Esophagus (tissue), 2 donors: ENCODE results near the gene OPN1LW. TPM values are rescaled to one million over a fixed set of nuclear protein-coding genes. Genes with fewer than 3 reads are reported as not detected.
"Not testable (repeated sequence)": the region's sequence is repeated elsewhere in the genome, so short reads cannot be mapped to it uniquely, and the experiment has no call there.

ENCODE experiments used
- H3K27ac ChIP-seq, 2 donors: one replicate each; pipeline ENCODE4 v1.5.1; 2013; ENCODE audit warnings: low read depth in 2 of 2, mild to moderate bottlenecking in 2 of 2, inconsistent platforms in 1 of 2, low read length in 1 of 2, moderate library complexity in 1 of 2
- H3K27me3 ChIP-seq, 2 donors: one replicate each; pipeline ENCODE4 v1.6.1; 2013; ENCODE audit warnings: low read length in 2 of 2, control low read depth in 1 of 2, mild to moderate bottlenecking in 1 of 2; ENCODE audit not compliant: insufficient read depth in 2 of 2, control insufficient read depth in 1 of 2
- H3K36me3 ChIP-seq, 2 donors: one replicate each; pipeline ENCODE4 v1.6.1; 2013; ENCODE audit warnings: low read length in 1 of 2; ENCODE audit not compliant: control insufficient read depth in 2 of 2, insufficient read depth in 2 of 2
- H3K4me1 ChIP-seq, 2 donors: one replicate each; pipeline ENCODE4 v1.6.1; 2013; ENCODE audit warnings: low read length in 1 of 2; ENCODE audit not compliant: control insufficient read depth in 2 of 2, insufficient read depth in 2 of 2
- H3K4me3 ChIP-seq, 2 donors: one replicate each; pipeline ENCODE4 v1.5.1; 2013; ENCODE audit warnings: low read length in 2 of 2, mild to moderate bottlenecking in 2 of 2, low read depth in 1 of 2, moderate library complexity in 1 of 2
- H3K9me3 ChIP-seq, 2 donors: one replicate each; pipeline ENCODE4 v1.6.1; 2013; ENCODE audit warnings: mild to moderate bottlenecking in 2 of 2, low read depth in 1 of 2, low read length in 1 of 2, moderate library complexity in 1 of 2; ENCODE audit not compliant: control insufficient read depth in 2 of 2, insufficient read depth in 1 of 2
- WGBS, 2 donors: extraction: QIAGEN DNeasy Blood & Tissue Kit; methylation state at CpG; one replicate each; pipeline ENCODE4 v1.1.7; 2013; 5-methylcytosine and 5-hydroxymethylcytosine counted together
- polyA plus RNA-seq, 2 donors: library from polyadenylated mRNA; stranded (reverse); fragments of 200-250 nt; gene quantifications; one replicate each; pipeline ENCODE4 v1.2.3, GENCODE V29; 2013
- donor health status: healthy with polysubstance abuse.
- donor health status: Bipolar disorder and iron deficiency.

OPN1LW gene
- polyA plus RNA-seq, 2 donors, result not detected

GRCh38 chrX:154192846-154193245, 48.8 kb downstream of the OPN1LW start:
- not testable (repeated sequence) for H3K36me3 ChIP-seq, H3K9me3 ChIP-seq, H3K27ac ChIP-seq, H3K4me1 ChIP-seq, H3K27me3 ChIP-seq, H3K4me3 ChIP-seq
- WGBS, 2 donors, result no CpG with 5 or more reads among the region's 8 CpGs

GRCh38 chrX:154194316-154194715, 50.3 kb downstream of the OPN1LW start:
- not testable (repeated sequence) for H3K4me1 ChIP-seq, H3K9me3 ChIP-seq, H3K36me3 ChIP-seq, H3K4me3 ChIP-seq, H3K27ac ChIP-seq, H3K27me3 ChIP-seq
- no CpG with 5 or more reads among the region's 2 CpGs for WGBS, 2 donors

- not testable (repeated sequence) for H3K4me3 ChIP-seq, H3K36me3 ChIP-seq, H3K4me1 ChIP-seq, H3K9me3 ChIP-seq, H3K27ac ChIP-seq, H3K27me3 ChIP-seq
- no CpG with 5 or more reads among the region's 15 CpGs for WGBS, 2 donors
Observed at GRCh38 chrX:154196466-154196865, 52.4 kb downstream of the OPN1LW start.

Other genes starting within 250 kb of the OPN1LW start
- gene AVPR2, start 239.6 kb upstream of the OPN1LW start, polyA plus RNA-seq, result under 1 TPM; 0.45 to 0.68 TPM
- 10 to 100 TPM; 10.6 to 23.4 TPM for gene ARHGAP4, start 218.0 kb upstream of the OPN1LW start, polyA plus RNA-seq
- gene NAA10, start 209.2 kb upstream of the OPN1LW start, polyA plus RNA-seq, result 100 to 1,000 TPM in 1 of 2 donors, 10 to 100 TPM in 1; 86.6 to 104 TPM
- gene RENBP, start 199.6 kb upstream of the OPN1LW start, polyA plus RNA-seq, result 1 to 10 TPM; 1.4 to 1.6 TPM
- 10 to 100 TPM; 13.0 to 15.9 TPM for gene HCFC1, start 172.4 kb upstream of the OPN1LW start, polyA plus RNA-seq
- gene TMEM187, start 171.5 kb upstream of the OPN1LW start, polyA plus RNA-seq, result 1 to 10 TPM; 2.5 to 3.3 TPM
- 10 to 100 TPM; 58.8 to 61.8 TPM for gene IRAK1, start 124.3 kb upstream of the OPN1LW start, polyA plus RNA-seq
- gene MECP2, start 46.5 kb upstream of the OPN1LW start, polyA plus RNA-seq, result 10 to 100 TPM in 1 of 2 donors, 1 to 10 TPM in 1; 9.3 to 13.0 TPM
- gene OPN1MW, start 38.4 kb downstream of the OPN1LW start, polyA plus RNA-seq, result not detected
- not detected for gene OPN1MW2, start 75.5 kb downstream of the OPN1LW start, polyA plus RNA-seq
- not detected for gene OPN1MW3, start 113.3 kb downstream of the OPN1LW start, polyA plus RNA-seq
- gene TEX28, start 150.9 kb downstream of the OPN1LW start, polyA plus RNA-seq, result not detected
- gene TKTL1, start 151.6 kb downstream of the OPN1LW start, polyA plus RNA-seq, result not detected
- gene FLNA, start 230.4 kb downstream of the OPN1LW start, polyA plus RNA-seq, result 100 to 1,000 TPM; 407 to 691 TPM
- gene EMD, start 235.1 kb downstream of the OPN1LW start, polyA plus RNA-seq, result 10 to 100 TPM; 66.5 to 83.9 TPM